ENCODE data around the gene GCDH. TPM values are rescaled to one million over a fixed set of nuclear protein-coding genes. Genes with fewer than 3 reads are reported as not detected.

Gene GCDH
- total and polyA plus RNA-seq, 9 donors, result 11.9 to 36.3 (median 28.4) TPM

DNA sequence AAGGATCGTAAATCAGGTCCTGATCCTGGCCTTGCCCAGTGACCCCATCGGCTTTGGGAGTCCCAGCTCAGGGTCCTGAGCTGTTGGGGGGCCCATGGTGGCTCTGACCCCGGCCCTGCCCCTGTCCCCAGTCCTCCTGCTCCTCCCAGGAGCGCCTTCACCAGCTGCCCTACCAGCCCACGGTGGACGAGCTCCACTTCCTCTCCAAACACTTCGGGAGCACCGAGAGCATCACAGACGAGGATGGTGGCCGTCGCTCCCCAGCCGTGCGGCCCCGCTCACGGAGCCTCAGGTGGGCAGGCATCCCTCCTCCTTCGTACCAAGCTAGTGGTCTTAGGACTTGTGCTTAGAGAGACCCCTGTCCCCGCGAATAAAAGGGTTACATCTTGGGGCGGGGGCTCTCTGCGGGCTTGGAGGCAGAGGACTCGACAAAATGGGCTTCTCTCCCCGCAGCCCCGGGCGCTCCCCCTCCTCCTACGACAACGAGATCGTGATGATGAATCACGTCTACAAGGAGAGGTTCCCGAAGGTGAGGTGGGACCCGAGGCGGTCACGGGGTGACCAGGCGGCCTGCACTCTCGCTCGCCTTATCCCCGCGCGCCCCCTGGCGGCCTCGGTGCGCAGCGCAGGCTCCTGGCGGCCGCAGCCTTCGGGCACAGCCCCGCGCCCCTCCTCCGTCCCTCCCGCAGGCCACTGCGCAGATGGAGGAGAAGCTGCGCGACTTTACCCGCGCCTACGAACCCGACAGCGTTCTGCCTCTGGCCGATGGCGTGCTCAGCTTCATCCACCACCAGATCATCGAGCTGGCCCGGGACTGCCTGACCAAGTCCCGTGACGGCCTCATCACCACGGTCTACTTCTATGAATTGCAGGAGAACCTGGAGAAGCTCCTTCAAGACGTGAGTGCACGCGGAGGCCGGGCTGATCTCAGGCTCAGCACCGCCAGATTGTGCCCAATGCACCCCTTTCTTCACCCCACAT, 43.5 kb upstream of the GCDH start:
- WGBS, 3 donors, result 9 to 12% (median 9%) methylated on average over 60 to 69 of the region's 69 CpGs
- no peaks in the 10 kb centered on the region for H3K27me3 ChIP-seq
- DNase-seq, result peak; percentile 76 to 92 (median 87)
- no peak overlapping the region for H3K27ac ChIP-seq
- no peaks in the 10 kb centered on the region for H3K4me1 ChIP-seq (ENCODE audit: insufficient read depth)
- H3K9me3 ChIP-seq, result no peaks in the 10 kb centered on the region
- TF ChIP-seq, protein P1, sequence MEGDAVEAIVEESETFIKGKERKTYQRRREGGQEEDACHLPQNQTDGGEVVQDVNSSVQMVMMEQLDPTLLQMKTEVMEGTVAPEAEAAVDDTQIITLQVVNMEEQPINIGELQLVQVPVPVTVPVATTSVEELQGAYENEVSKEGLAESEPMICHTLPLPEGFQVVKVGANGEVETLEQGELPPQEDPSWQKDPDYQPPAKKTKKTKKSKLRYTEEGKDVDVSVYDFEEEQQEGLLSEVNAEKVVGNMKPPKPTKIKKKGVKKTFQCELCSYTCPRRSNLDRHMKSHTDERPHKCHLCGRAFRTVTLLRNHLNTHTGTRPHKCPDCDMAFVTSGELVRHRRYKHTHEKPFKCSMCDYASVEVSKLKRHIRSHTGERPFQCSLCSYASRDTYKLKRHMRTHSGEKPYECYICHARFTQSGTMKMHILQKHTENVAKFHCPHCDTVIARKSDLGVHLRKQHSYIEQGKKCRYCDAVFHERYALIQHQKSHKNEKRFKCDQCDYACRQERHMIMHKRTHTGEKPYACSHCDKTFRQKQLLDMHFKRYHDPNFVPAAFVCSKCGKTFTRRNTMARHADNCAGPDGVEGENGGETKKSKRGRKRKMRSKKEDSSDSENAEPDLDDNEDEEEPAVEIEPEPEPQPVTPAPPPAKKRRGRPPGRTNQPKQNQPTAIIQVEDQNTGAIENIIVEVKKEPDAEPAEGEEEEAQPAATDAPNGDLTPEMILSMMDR (IDR thresholded peaks at IDR 0.05), result peak; percentile 87 to 99 (median 99)
- TF ChIP-seq POLR2A (IDR thresholded peaks at IDR 0.05), result no peak
- TF ChIP-seq EP300 (IDR thresholded peaks at IDR 0.05), result no peak
- H3K4me3 ChIP-seq, result no peak overlapping the region
- intact Hi-C loops (cut with DNase I), result loop anchor here (5.0 kb wide), 2 partner anchors 80 to 85 kb away; no protein-coding TSS in a partner anchor
- H3K36me3 ChIP-seq, result no peaks in the 10 kb centered on the region

DNA sequence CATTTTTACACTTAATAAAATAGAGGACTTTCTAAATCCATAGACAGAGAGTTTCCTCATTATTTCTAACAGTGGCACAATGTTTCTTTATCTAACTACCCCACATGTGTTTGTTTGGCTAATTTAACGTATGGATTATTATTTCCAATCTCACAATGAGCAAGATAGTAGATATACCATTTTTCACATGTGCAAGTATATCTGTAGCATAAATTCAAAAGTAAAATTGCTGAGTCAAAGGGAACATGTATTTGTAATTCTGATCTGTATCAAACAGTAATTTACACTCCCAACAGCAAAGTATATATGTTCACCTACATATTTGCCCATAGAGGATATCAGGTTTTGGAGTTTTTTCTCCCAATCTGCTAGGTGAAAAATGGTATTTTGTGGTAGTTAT, 34.3 kb upstream of the GCDH start:
- intact Hi-C loops (cut with DNase I), result no loop called here
- WGBS, 3 donors, result 52 to 71% (median 63%) methylated on average over 1 of the region's 1 CpG
- TF ChIP-seq, protein P1 (IDR thresholded peaks at IDR 0.05), result no peak
- Histone ChIP-seq H3K4me1 (ENCODE audit: insufficient read depth) (no peaks in the 10 kb centered on the region), H3K4me3 (no peak overlapping the region), H3K27me3 (no peaks in the 10 kb centered on the region), H3K9me3 (peaks cover 0 to 3% of the 10 kb centered on the region in 2 donors), H3K27ac (no peak overlapping the region), H3K36me3 (no peaks in the 10 kb centered on the region)
- no peak for DNase-seq

DNA sequence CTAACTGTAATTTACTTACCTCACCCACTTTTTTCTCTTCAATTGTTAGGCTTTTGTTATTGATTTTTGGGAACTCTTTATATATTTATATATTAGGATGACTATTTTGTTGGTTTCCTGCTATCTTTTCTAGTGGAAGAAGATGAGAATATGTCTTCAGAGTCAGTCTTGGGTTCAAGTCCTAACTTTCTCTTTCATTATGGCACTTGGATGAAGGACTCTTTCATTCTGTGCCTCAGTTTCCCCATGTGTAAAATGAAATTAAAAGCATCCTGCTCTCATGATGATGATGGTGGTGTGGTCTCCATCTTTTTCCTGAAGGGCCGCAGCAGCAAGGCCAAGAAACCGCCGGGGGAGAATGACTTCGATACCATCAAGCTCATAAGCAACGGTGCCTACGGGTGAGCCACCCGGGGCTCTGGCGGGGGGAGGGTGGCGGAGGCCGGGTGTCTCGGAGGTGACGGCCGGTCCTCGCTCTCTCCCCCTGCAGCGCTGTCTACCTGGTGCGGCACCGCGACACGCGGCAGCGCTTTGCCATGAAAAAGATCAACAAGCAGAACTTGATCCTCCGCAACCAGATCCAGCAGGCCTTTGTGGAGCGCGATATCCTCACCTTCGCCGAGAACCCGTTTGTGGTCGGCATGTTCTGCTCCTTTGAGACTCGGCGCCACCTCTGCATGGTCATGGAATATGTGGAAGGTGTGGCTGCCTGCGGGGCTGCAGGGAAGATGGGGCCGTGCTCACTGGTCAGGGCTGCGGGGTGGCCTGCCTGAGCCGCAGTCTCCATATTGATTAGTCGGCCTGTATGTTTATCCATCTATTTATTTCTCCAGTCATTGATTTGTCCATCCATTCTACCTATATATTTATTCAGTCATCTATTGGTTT, 32.7 kb upstream of the GCDH start:
- H3K4me1 ChIP-seq (ENCODE audit: insufficient read depth), result no peaks in the 10 kb centered on the region
- 91 to 92% (median 92%) methylated on average over 35 of the region's 35 CpGs for WGBS, 3 donors
- no peaks in the 10 kb centered on the region for H3K27me3 ChIP-seq
- H3K4me3 ChIP-seq, result no peak overlapping the region
- H3K27ac ChIP-seq, result no peak overlapping the region
- intact Hi-C loops (cut with DNase I), result no loop called here
- DNase-seq, result no peak
- TF ChIP-seq POLR2A (IDR thresholded peaks at IDR 0.05) (no peak), EP300 (IDR thresholded peaks at IDR 0.05) (no peak)
- TF ChIP-seq, protein P1 (IDR thresholded peaks at IDR 0.05), result no peak
- H3K36me3 ChIP-seq, result no peaks in the 10 kb centered on the region
- H3K9me3 ChIP-seq, result peaks cover 0 to 3% of the 10 kb centered on the region in 2 donors

DNA sequence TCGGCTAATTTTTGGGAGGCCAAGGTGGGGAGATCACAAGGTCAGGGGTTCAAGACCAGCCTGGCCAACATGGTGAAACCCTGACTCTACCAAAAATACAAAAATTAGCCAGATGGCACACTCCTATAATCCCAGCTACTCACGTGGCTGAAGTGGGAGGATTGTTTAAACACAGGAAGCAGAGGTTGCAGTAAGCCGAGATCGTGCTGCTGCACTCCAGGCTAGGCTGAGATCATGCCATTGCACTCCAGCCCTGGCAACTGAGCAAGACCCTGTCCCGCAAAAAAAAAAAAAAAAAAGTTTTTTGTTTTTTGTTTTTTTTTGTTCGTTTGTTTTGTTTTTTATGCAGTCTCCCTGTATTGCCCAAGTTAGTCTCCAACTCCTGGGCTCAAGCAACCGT, 31.4 kb upstream of the GCDH start:
- H3K27me3 ChIP-seq, result no peaks in the 10 kb centered on the region
- WGBS, 3 donors, result 28 to 48% (median 37%) methylated on average over 7 of the region's 7 CpGs
- H3K4me3 ChIP-seq, result no peak overlapping the region
- no peak overlapping the region for H3K27ac ChIP-seq
- peaks cover 0 to 3% of the 10 kb centered on the region in 2 donors for H3K9me3 ChIP-seq
- intact Hi-C loops (cut with DNase I), result no loop called here
- TF ChIP-seq POLR2A (IDR thresholded peaks at IDR 0.05), result no peak
- no peak for TF ChIP-seq EP300 (IDR thresholded peaks at IDR 0.05)
- TF ChIP-seq, protein P1 (IDR thresholded peaks at IDR 0.05), result no peak
- DNase-seq, result no peak
- H3K36me3 ChIP-seq, result no peaks in the 10 kb centered on the region
- no peaks in the 10 kb centered on the region for H3K4me1 ChIP-seq (ENCODE audit: insufficient read depth)
